Measurements from ENCODE around the gene MBP.

DNA sequence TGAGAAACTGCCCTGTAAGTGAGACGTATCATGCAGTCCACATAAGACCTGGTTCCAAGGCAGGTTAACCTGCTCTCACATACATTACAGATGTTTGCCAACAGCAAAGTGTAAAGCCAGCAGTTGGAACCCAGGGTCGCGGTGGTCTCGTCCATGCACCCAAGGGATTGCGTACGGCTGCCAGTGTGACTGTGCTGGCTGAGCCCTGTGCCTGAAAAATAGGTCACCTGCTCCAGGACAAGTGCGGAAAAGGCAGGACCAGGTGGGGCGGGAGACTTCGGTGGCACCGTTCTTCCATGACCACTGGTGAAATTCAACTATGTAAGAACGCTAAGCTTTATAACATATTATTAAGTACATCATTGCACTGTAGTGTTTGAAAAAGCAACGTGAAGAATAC is 110.5 kb downstream of the MBP start:
- TF ChIP-seq CTCF (conservative IDR thresholded peaks at IDR 0.05; ENCODE audit: low read depth, low read length) = no peak
- TF ChIP-seq POLR2A (IDR thresholded peaks at IDR 0.05; ENCODE audit: low read depth, low read length) = no peak

Measured in IMR-90 (cell line).